CD4-positive, alpha-beta T cell treated with Interleukin-12 subunit alpha and Interleukin-12 subunit beta, for 1 hour (primary cell): Measurements from ENCODE around the gene NCOA7.

ENCODE experiments used
- DNase-seq: peaks from one replicate; pipeline ENCODE4 v3.0.0-alpha.2; 2020

Gene NCOA7

GRCh38 chr6:125815080-125815910 is 24.5 kb downstream of the NCOA7 start:
- no peak for DNase-seq

GRCh38 chr6:125816828-125817280 is 26.1 kb downstream of the NCOA7 start:
- no peak for DNase-seq

GRCh38 chr6:125818225-125818657 is 27.5 kb downstream of the NCOA7 start:
- DNase-seq, result no peak

GRCh38 chr6:125818772-125819260 is 28.1 kb downstream of the NCOA7 start:
- DNase-seq, result no peak

- DNase-seq, result no peak
These were observed 29.0 kb downstream of the NCOA7 start for GRCh38 chr6:125819535-125820326.

GRCh38 chr6:125821825-125822281 is 31.1 kb downstream of the NCOA7 start:
- DNase-seq, result no peak

- DNase-seq, result no peak
These were observed 32.4 kb downstream of the NCOA7 start for GRCh38 chr6:125823180-125823579.

GRCh38 chr6:125824946-125825771 is 34.4 kb downstream of the NCOA7 start:
- DNase-seq, result no peak

- DNase-seq, result no peak
These were observed 36.1 kb downstream of the NCOA7 start for GRCh38 chr6:125826695-125827463.

GRCh38 chr6:125827788-125828320 is 37.1 kb downstream of the NCOA7 start:
- no peak for DNase-seq

GRCh38 chr6:125828476-125829039 is 37.8 kb downstream of the NCOA7 start:
- DNase-seq, result no peak

- DNase-seq, result peak; percentile 59
These were observed 38.7 kb downstream of the NCOA7 start for GRCh38 chr6:125829433-125829832.

- DNase-seq, result peak; percentile 12
These were observed 40.9 kb downstream of the NCOA7 start for GRCh38 chr6:125831659-125832058.

GRCh38 chr6:125832391-125833117 is 41.8 kb downstream of the NCOA7 start:
- no peak for DNase-seq

- peak; percentile 33 for DNase-seq
These were observed 43.6 kb downstream of the NCOA7 start for GRCh38 chr6:125834348-125834747.

- DNase-seq, result no peak
These were observed 44.5 kb downstream of the NCOA7 start for GRCh38 chr6:125835221-125835744.

GRCh38 chr6:125836466-125836865 is 45.7 kb downstream of the NCOA7 start:
- no peak for DNase-seq

- DNase-seq, result no peak
These were observed 48.7 kb downstream of the NCOA7 start for GRCh38 chr6:125839471-125839870.

GRCh38 chr6:125839879-125840278 is 49.1 kb downstream of the NCOA7 start:
- DNase-seq, result no peak
